Liver (tissue), 9 donors: ENCODE data around the gene ADGRA1. TPM values are rescaled to one million over a fixed set of nuclear protein-coding genes. Genes with fewer than 3 reads are reported as not detected.

Experiments
- DNase-seq: peaks from one replicate; pipeline ENCODE4 v3.0.0-alpha.2; 2017; ENCODE audit warnings: low spot score
- H3K27ac ChIP-seq, 2 donors: one replicate each; pipeline ENCODE4 v1.7.0; 2013; ENCODE audit warnings: inconsistent platforms in 2 of 2, low read length in 2 of 2, control low read depth in 1 of 2, low read depth in 1 of 2, mild to moderate bottlenecking in 1 of 2
- H3K27me3 ChIP-seq, 4 donors: one replicate each; pipeline versions ENCODE4 v1.6.1 to v1.7.0; 2013; ENCODE audit warnings: low read length in 3 of 4, inconsistent platforms in 1 of 4, mild to moderate bottlenecking in 1 of 4, moderate library complexity in 1 of 4; ENCODE audit not compliant: control insufficient read depth in 4 of 4, insufficient read depth in 4 of 4
- H3K36me3 ChIP-seq, 4 donors: one replicate each; pipeline versions ENCODE4 v1.6.1 to v1.7.0; 2013; ENCODE audit warnings: low read length in 3 of 4, mild to moderate bottlenecking in 3 of 4, low read depth in 1 of 4, moderate library complexity in 1 of 4; ENCODE audit not compliant: control insufficient read depth in 4 of 4, insufficient read depth in 3 of 4
- H3K4me1 ChIP-seq, 4 donors: one replicate each; pipeline versions ENCODE4 v1.6.1 to v1.7.0; 2013; ENCODE audit warnings: low read length in 3 of 4, mild to moderate bottlenecking in 3 of 4, moderate library complexity in 1 of 4; ENCODE audit not compliant: control insufficient read depth in 4 of 4, insufficient read depth in 4 of 4
- H3K4me3 ChIP-seq, 3 donors: one replicate each; pipeline versions ENCODE4 v1.6.1 to v1.7.0; 2013; ENCODE audit warnings: low read length in 3 of 3, control low read depth in 1 of 3, low read depth in 1 of 3, mild to moderate bottlenecking in 1 of 3
- H3K9ac ChIP-seq, 2 donors: one replicate each; pipeline ENCODE4 v1.7.0; 2013; ENCODE audit warnings: low read length in 2 of 2, mild to moderate bottlenecking in 2 of 2, moderate library complexity in 2 of 2, control low read depth in 1 of 2, low read depth in 1 of 2
- H3K9me3 ChIP-seq, 4 donors: one replicate each; pipeline versions ENCODE4 v1.6.1 to v1.7.0; 2013; ENCODE audit warnings: low read length in 3 of 4; ENCODE audit not compliant: control insufficient read depth in 4 of 4
- ATF3 ChIP-seq: IDR thresholded peaks from 2 replicates; pipeline ENCODE4 v1.6.1; 2016; ENCODE audit warnings: antibody characterized with exemption
- EGR1 ChIP-seq, 2 donors: IDR thresholded peaks; 2 replicates each; pipeline ENCODE4 v1.6.1; 2016 to 2018; ENCODE audit warnings: antibody characterized with exemption in 2 of 2, low read depth in 2 of 2
- FOXA1 ChIP-seq: IDR thresholded peaks from 2 replicates; pipeline ENCODE4 v1.6.1; 2016; ENCODE audit warnings: antibody characterized with exemption
- FOXA2 ChIP-seq: IDR thresholded peaks from 2 replicates; pipeline ENCODE4 v1.6.1; 2016; ENCODE audit warnings: antibody characterized with exemption
- GABPA ChIP-seq, 2 donors: IDR thresholded peaks in 1 of 2; conservative IDR thresholded peaks in 1 of 2; 2 replicates each; pipeline ENCODE4 v1.6.1; 2016; ENCODE audit warnings: antibody characterized with exemption in 2 of 2, mild to moderate bottlenecking in 1 of 2, moderate library complexity in 1 of 2
- HNF4A ChIP-seq, 2 donors: conservative IDR thresholded peaks; 2 replicates each; pipeline ENCODE4 v1.6.1; 2016; ENCODE audit warnings: antibody characterized with exemption in 2 of 2, mild to moderate bottlenecking in 2 of 2
- HNF4G ChIP-seq: IDR thresholded peaks from 2 replicates; pipeline ENCODE4 v1.6.1; 2016; ENCODE audit warnings: antibody characterized with exemption
- JUND ChIP-seq, 2 donors: IDR thresholded peaks; 2 replicates each; pipeline ENCODE4 v1.6.1; 2016; ENCODE audit warnings: antibody characterized with exemption in 2 of 2
- NR2F2 ChIP-seq: IDR thresholded peaks from 2 replicates; pipeline ENCODE4 v1.6.1; 2016; ENCODE audit warnings: antibody characterized with exemption
- RAD21 ChIP-seq, 2 donors: IDR thresholded peaks; 2 replicates each; pipeline ENCODE4 v1.6.1; 2016; ENCODE audit warnings: antibody characterized with exemption in 2 of 2, mild to moderate bottlenecking in 2 of 2
- RXRA ChIP-seq, 2 donors: IDR thresholded peaks; 2 replicates each; pipeline ENCODE4 v1.6.1; 2017 to 2018; ENCODE audit warnings: antibody characterized with exemption in 2 of 2, mild to moderate bottlenecking in 1 of 2
- SP1 ChIP-seq: IDR thresholded peaks from 2 replicates; pipeline ENCODE4 v1.6.1; 2018; ENCODE audit warnings: antibody characterized with exemption, mild to moderate bottlenecking
- TAF1 ChIP-seq: conservative IDR thresholded peaks from 2 replicates; pipeline ENCODE4 v1.6.1; 2016; ENCODE audit warnings: antibody characterized with exemption, mild to moderate bottlenecking
- YY1 ChIP-seq: IDR thresholded peaks from 2 replicates; pipeline ENCODE4 v1.6.1; 2016; ENCODE audit warnings: antibody characterized with exemption, mild to moderate bottlenecking
- ZBTB33 ChIP-seq: IDR thresholded peaks from 2 replicates; pipeline ENCODE4 v1.6.1; 2016; ENCODE audit warnings: antibody characterized with exemption
- WGBS: extraction: QIAGEN DNeasy Blood & Tissue Kit; methylation state at CpG from one replicate; pipeline ENCODE4 v1.1.7; 2013; 5-methylcytosine and 5-hydroxymethylcytosine counted together
- polyA plus RNA-seq, 2 donors: library from polyadenylated mRNA; stranded (reverse) in 1 of 2; unstranded in 1 of 2; fragments of 200-250 nt in 1 of 2; fragments of >200 nt in 1 of 2; fragmentation: Nextera tagmentation in 1 of 2; extraction: Ambion mirVana in 1 of 2; gene quantifications; one replicate each; pipeline versions ENCODE4 v1.2.1 to v1.2.3, GENCODE V29; 2013 to 2015
- total RNA-seq, 2 donors: library from RNA; depleted of rRNA; stranded (reverse); fragments of >200 nt; gene quantifications; one replicate each; pipeline ENCODE4 v1.2.3, GENCODE V29; 2014
- TF ChIP-seq, protein P1 (sequence below): IDR thresholded peaks from 2 replicates; pipeline ENCODE4 v1.6.1; 2016; ENCODE audit warnings: antibody characterized with exemption
- TF ChIP-seq, protein P2 (sequence below): fragments of 150-350 bp; IDR thresholded peaks from 2 replicates; pipeline ENCODE4 v1.5.1; 2017; ENCODE audit warnings: improper control_type of control experiment, low read depth, low read length; ENCODE audit not compliant: missing input control
- TF ChIP-seq, protein P3 (sequence below): IDR thresholded peaks from 2 replicates; pipeline ENCODE4 v1.6.1; 2016; ENCODE audit warnings: antibody characterized with exemption, mild to moderate bottlenecking
- donor health status: healthy.
- donor health status: healthy.
- donor health status: healthy.
- donor health status: healthy.
- donor health status: healthy.

The ADGRA1 gene
- total and polyA plus RNA-seq, 4 donors, result 0.08 to 0.70 (median 0.12) TPM; not detected in 1

- H3K27ac ChIP-seq, result no peak overlapping the region
- no peak overlapping the region for H3K9ac ChIP-seq
- TF ChIP-seq JUND (IDR thresholded peaks at IDR 0.05) (no peak), RAD21 (IDR thresholded peaks at IDR 0.05) (no peak), ZBTB33 (no peak), EGR1 (IDR thresholded peaks at IDR 0.05; ENCODE audit: low read depth in 2 of 2) (no peak), GABPA (IDR thresholded peaks at IDR 0.05 in 1 of 2, conservative IDR thresholded peaks at IDR 0.05 in 1 of 2) (no peak), HNF4G (no peak), YY1 (no peak)
- H3K27me3 ChIP-seq, result no peaks in the 10 kb centered on the region
- peaks cover 0 to 12% (median 6%) of the 10 kb centered on the region in 4 donors for H3K9me3 ChIP-seq
- H3K36me3 ChIP-seq, result no peaks in the 10 kb centered on the region
- DNase-seq, result no peak
- no peak overlapping the region for H3K4me3 ChIP-seq
- 83% methylated on average over 19 of the region's 19 CpGs for WGBS
- no peaks in the 10 kb centered on the region for H3K4me1 ChIP-seq
Measured at GRCh38 chr10:133105686-133106390, 18.1 kb downstream of the ADGRA1 start.

GRCh38 chr10:133106516-133106915 lies 18.8 kb downstream of the ADGRA1 start:
- 92% methylated on average over 18 of the region's 18 CpGs for WGBS
- no peak overlapping the region for H3K9ac ChIP-seq
- H3K27ac ChIP-seq, result no peak overlapping the region
- DNase-seq, result no peak
- no peak overlapping the region for H3K4me3 ChIP-seq
- no peaks in the 10 kb centered on the region for H3K36me3 ChIP-seq
- H3K27me3 ChIP-seq, result no peaks in the 10 kb centered on the region
- peaks cover 0 to 12% (median 6%) of the 10 kb centered on the region in 4 donors for H3K9me3 ChIP-seq
- TF ChIP-seq, protein P1, sequence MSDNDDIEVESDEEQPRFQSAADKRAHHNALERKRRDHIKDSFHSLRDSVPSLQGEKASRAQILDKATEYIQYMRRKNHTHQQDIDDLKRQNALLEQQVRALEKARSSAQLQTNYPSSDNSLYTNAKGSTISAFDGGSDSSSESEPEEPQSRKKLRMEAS, result no peak
- no peak for TF ChIP-seq RAD21 (IDR thresholded peaks at IDR 0.05)
- TF ChIP-seq SP1, result no peak
- no peak for TF ChIP-seq NR2F2
- no peak for TF ChIP-seq HNF4A (conservative IDR thresholded peaks at IDR 0.05)
- TF ChIP-seq, protein P2, sequence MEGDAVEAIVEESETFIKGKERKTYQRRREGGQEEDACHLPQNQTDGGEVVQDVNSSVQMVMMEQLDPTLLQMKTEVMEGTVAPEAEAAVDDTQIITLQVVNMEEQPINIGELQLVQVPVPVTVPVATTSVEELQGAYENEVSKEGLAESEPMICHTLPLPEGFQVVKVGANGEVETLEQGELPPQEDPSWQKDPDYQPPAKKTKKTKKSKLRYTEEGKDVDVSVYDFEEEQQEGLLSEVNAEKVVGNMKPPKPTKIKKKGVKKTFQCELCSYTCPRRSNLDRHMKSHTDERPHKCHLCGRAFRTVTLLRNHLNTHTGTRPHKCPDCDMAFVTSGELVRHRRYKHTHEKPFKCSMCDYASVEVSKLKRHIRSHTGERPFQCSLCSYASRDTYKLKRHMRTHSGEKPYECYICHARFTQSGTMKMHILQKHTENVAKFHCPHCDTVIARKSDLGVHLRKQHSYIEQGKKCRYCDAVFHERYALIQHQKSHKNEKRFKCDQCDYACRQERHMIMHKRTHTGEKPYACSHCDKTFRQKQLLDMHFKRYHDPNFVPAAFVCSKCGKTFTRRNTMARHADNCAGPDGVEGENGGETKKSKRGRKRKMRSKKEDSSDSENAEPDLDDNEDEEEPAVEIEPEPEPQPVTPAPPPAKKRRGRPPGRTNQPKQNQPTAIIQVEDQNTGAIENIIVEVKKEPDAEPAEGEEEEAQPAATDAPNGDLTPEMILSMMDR, result no peak
- TF ChIP-seq ZBTB33, result no peak
- no peak for TF ChIP-seq GABPA (IDR thresholded peaks at IDR 0.05 in 1 of 2, conservative IDR thresholded peaks at IDR 0.05 in 1 of 2)
- no peak for TF ChIP-seq ATF3
- no peak for TF ChIP-seq RXRA (IDR thresholded peaks at IDR 0.05)
- no peak for TF ChIP-seq FOXA2
- TF ChIP-seq, protein P3, sequence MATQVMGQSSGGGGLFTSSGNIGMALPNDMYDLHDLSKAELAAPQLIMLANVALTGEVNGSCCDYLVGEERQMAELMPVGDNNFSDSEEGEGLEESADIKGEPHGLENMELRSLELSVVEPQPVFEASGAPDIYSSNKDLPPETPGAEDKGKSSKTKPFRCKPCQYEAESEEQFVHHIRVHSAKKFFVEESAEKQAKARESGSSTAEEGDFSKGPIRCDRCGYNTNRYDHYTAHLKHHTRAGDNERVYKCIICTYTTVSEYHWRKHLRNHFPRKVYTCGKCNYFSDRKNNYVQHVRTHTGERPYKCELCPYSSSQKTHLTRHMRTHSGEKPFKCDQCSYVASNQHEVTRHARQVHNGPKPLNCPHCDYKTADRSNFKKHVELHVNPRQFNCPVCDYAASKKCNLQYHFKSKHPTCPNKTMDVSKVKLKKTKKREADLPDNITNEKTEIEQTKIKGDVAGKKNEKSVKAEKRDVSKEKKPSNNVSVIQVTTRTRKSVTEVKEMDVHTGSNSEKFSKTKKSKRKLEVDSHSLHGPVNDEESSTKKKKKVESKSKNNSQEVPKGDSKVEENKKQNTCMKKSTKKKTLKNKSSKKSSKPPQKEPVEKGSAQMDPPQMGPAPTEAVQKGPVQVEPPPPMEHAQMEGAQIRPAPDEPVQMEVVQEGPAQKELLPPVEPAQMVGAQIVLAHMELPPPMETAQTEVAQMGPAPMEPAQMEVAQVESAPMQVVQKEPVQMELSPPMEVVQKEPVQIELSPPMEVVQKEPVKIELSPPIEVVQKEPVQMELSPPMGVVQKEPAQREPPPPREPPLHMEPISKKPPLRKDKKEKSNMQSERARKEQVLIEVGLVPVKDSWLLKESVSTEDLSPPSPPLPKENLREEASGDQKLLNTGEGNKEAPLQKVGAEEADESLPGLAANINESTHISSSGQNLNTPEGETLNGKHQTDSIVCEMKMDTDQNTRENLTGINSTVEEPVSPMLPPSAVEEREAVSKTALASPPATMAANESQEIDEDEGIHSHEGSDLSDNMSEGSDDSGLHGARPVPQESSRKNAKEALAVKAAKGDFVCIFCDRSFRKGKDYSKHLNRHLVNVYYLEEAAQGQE, result no peak
- no peak for TF ChIP-seq FOXA1
- no peak for TF ChIP-seq TAF1
- no peak for TF ChIP-seq YY1
- TF ChIP-seq EGR1 (IDR thresholded peaks at IDR 0.05; ENCODE audit: low read depth in 2 of 2), result no peak
- no peak for TF ChIP-seq JUND (IDR thresholded peaks at IDR 0.05)
- TF ChIP-seq HNF4G, result no peak
- no peaks in the 10 kb centered on the region for H3K4me1 ChIP-seq
